H54 (cell line): ENCODE measurements around the gene PTCD1.

ENCODE experiments used
- DNase-seq: peaks from one replicate; pipeline ENCODE4 v3.0.0; 2011; ENCODE audit warnings: low spot score, mixed read lengths; ENCODE audit not compliant: insufficient read length
- FAIRE-seq: peaks from 3 replicates; lab custom pipeline; 2011; peaks lifted over from hg19 to GRCh38; lab: Jason Lieb, UNC
- POLR2A ChIP-seq: IDR thresholded peaks from 2 replicates; pipeline ENCODE4 v1.6.1; 2011; ENCODE audit warnings: low read depth, mild to moderate bottlenecking, low read length

PTCD1 gene

GRCh38 chr7:99407872-99408378, 30.7 kb downstream of the PTCD1 start:
- DNase-seq (peak; percentile 61), FAIRE-seq (no peak)

GRCh38 chr7:99406557-99406956, 32.0 kb downstream of the PTCD1 start:
- no peak for TF ChIP-seq POLR2A
- DNase-seq: no peak
- FAIRE-seq: no peak

More at GRCh38 chr7:99407872-99408378, 30.7 kb downstream of the PTCD1 start:
- TF ChIP-seq POLR2A: 0 out of 2 replicates have a peak, but pooled peaks have one; percentile 36

- DNase-seq (no peak), FAIRE-seq (no peak)
- TF ChIP-seq POLR2A: no peak
Measured at GRCh38 chr7:99404977-99405320, 33.6 kb downstream of the PTCD1 start.

DNA sequence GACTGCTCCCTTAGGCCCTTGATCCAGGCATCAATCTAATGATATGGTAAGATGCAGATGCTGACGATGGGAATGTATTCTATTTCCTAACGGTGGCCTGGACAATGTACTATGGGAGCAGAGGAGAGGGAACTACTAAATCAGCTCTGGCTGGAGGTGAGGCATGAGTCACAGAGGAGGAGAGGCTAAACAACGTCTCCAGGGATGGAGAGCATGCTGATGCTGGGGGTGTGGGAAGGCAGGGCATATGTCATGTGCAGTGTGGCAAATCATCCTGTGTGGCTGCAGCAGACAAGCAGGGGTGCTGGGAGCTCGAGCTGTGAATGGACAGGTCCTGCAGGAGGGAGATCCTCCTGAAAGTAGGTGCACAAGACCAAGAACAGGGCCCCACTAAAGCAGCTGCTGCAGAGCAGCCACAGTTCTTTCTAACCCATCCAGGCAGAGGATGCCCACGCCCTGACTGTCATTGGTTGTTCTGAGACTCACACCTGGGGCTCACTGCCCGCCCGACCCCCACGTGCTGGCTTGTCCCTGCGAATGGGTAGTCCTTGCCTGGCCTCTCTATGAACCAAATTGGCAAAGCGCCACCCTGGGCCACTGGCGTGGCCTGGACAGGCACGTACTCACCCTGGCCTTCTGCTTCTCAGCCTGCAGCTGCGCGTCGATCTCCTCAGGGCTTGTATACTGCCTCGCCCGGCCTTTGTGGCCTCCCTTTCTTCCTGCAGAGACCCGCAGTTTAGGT, 34.2 kb downstream of the PTCD1 start:
- FAIRE-seq: no peak
- TF ChIP-seq POLR2A: no peak
- DNase-seq: peak; percentile 64

- TF ChIP-seq POLR2A: no peak
- DNase-seq (no peak), FAIRE-seq (no peak)
Measured at GRCh38 chr7:99403764-99404163, 34.8 kb downstream of the PTCD1 start.

GRCh38 chr7:99402854-99403253, 35.7 kb downstream of the PTCD1 start:
- FAIRE-seq (no peak), DNase-seq (no peak)
- no peak for TF ChIP-seq POLR2A

GRCh38 chr7:99399597-99399996, 39.0 kb downstream of the PTCD1 start:
- no peak for FAIRE-seq
- DNase-seq: no peak
- TF ChIP-seq POLR2A: no peak

- DNase-seq (no peak), FAIRE-seq (no peak)
- TF ChIP-seq POLR2A: no peak
Measured at GRCh38 chr7:99398891-99399445, 39.6 kb downstream of the PTCD1 start.

DNA sequence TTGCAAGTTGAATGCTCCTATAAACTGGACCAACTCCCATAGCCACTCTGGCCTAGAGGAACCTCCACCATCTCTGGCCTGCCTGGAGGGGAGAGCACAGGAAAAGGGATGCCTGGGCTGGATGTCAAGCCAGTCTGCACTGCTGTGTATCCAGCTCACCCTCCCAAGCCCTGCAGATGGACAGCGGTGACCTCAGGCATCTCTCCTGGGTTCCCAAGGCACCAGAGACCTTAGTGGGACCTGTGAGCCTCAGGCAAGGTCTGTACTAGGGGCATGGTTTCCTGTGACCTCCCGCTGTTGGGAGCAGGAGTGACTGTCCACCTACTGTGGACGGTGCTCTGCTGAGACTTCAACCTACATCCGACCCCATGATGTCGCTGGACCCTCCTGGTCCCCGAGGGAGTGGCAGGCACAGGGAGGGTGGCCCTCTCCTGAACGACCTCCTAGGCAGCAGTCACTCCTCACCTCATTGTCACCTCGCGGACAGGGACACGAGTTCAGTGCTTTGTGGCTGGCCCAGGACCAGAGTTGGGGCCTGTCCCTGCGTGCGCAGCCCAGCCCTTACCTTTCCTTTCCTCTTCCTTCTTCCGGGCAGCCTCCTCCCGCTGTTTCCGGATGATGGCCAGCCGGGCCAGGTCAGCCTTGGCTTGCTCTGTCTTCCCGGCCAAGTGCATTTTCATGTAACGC, 41.2 kb downstream of the PTCD1 start:
- TF ChIP-seq POLR2A: no peak
- DNase-seq: no peak
- FAIRE-seq: no peak

- TF ChIP-seq POLR2A: no peak
- DNase-seq: no peak
- no peak for FAIRE-seq
Measured at GRCh38 chr7:99396418-99397296, 41.9 kb downstream of the PTCD1 start.

DNA sequence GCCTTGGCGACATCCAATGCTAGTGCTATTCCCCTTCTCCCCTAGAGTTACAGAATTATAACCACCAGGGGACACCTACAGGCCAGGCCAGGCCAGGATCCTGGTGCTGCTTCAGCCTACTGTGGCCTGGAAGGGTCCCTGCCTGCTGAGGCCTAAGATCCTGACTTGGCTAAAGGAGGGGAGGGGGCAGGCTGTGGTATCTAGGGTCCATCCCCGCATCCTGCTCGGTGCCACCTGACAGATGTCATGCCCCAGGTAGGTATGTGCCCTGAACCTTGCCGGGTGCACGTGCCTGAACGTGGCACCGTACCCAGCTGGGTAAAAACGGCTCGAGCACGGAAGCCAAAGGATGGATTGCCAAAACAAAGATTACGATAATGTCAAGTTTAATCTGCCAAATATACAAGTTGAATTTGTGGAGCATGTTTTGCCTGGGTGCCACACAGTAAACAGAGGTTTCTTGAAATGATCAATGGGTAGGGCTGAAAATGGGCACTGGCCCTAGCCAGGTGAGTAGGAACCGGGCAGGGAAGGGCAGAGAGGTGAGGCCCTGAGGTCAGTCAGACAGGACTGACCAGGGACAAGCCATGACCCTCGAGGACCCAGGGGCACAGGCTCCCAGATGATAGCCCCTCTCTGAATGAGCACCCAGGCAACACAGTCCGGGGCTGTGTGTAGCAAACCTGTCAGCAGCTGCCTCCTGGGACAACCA, 42.8 kb downstream of the PTCD1 start:
- no peak for TF ChIP-seq POLR2A
- FAIRE-seq (no peak), DNase-seq (no peak)

GRCh38 chr7:99394188-99394502, 44.5 kb downstream of the PTCD1 start:
- FAIRE-seq: no peak
- TF ChIP-seq POLR2A: no peak

More at GRCh38 chr7:99394188-99394502, 44.5 kb downstream of the PTCD1 start:
- no peak for DNase-seq
